ENCODE measurements around the gene SNAP25.

SNAP25 gene

GRCh38 chr20:10239954-10240353 is 21.3 kb downstream of the SNAP25 start:
- H3K4me3 ChIP-seq (replicated peaks; ENCODE audit: insufficient read depth, low read length): no peak overlapping the region
- no peaks in the 10 kb centered on the region for H3K27me3 ChIP-seq (ENCODE audit: insufficient read depth, poor library complexity, severe bottlenecking)
- no peak for TF ChIP-seq GABPA (IDR thresholded peaks at IDR 0.05; ENCODE audit: low read depth)
- TF ChIP-seq SPI1 (IDR thresholded peaks at IDR 0.05; ENCODE audit: borderline replicate concordance, low read depth): no peak
- TF ChIP-seq CTCF (IDR thresholded peaks at IDR 0.05; ENCODE audit: insufficient read depth, low read length): no peak
- TF ChIP-seq REST (IDR thresholded peaks at IDR 0.05; ENCODE audit: insufficient replicate concordance, low read depth): no peak
- no peak for TF ChIP-seq POLR2AphosphoS5 (IDR thresholded peaks at IDR 0.05; ENCODE audit: low read depth)
- H3K27ac ChIP-seq (replicated peaks): no peak overlapping the region
- peak; percentile 7 to 42 for DNase-seq (ENCODE audit: low read depth in 1 of 2, low spot score in 1 of 2)

- no peak overlapping the region for H3K4me3 ChIP-seq (replicated peaks; ENCODE audit: insufficient read depth, low read length)
These were observed 22.0 kb downstream of the SNAP25 start for GRCh38 chr20:10240655-10241054.

GRCh38 chr20:10242166-10242565 is 23.5 kb downstream of the SNAP25 start:
- Histone ChIP-seq H3K27ac (replicated peaks) (no peak overlapping the region), H3K4me3 (replicated peaks; ENCODE audit: insufficient read depth, low read length) (no peak overlapping the region), H3K27me3 (ENCODE audit: insufficient read depth, poor library complexity, severe bottlenecking) (no peaks in the 10 kb centered on the region)
- no peak for DNase-seq (ENCODE audit: low read depth in 1 of 2, low spot score in 1 of 2)
- TF ChIP-seq SPI1 (IDR thresholded peaks at IDR 0.05; ENCODE audit: borderline replicate concordance, low read depth): no peak
- no peak for TF ChIP-seq POLR2AphosphoS5 (IDR thresholded peaks at IDR 0.05; ENCODE audit: low read depth)
- no peak for TF ChIP-seq CTCF (IDR thresholded peaks at IDR 0.05; ENCODE audit: insufficient read depth, low read length)
- no peak for TF ChIP-seq REST (IDR thresholded peaks at IDR 0.05; ENCODE audit: insufficient replicate concordance, low read depth)
- no peak for TF ChIP-seq GABPA (IDR thresholded peaks at IDR 0.05; ENCODE audit: low read depth)

More at GRCh38 chr20:10240655-10241054, 22.0 kb downstream of the SNAP25 start:
- no peak for DNase-seq (ENCODE audit: low read depth in 1 of 2, low spot score in 1 of 2)
- TF ChIP-seq SPI1 (IDR thresholded peaks at IDR 0.05; ENCODE audit: borderline replicate concordance, low read depth): no peak
- TF ChIP-seq POLR2AphosphoS5 (IDR thresholded peaks at IDR 0.05; ENCODE audit: low read depth): no peak
- no peak for TF ChIP-seq GABPA (IDR thresholded peaks at IDR 0.05; ENCODE audit: low read depth)
- TF ChIP-seq CTCF (IDR thresholded peaks at IDR 0.05; ENCODE audit: insufficient read depth, low read length): no peak
- no peak for TF ChIP-seq REST (IDR thresholded peaks at IDR 0.05; ENCODE audit: insufficient replicate concordance, low read depth)
- no peak overlapping the region for H3K27ac ChIP-seq (replicated peaks)
- H3K27me3 ChIP-seq (ENCODE audit: insufficient read depth, poor library complexity, severe bottlenecking): no peaks in the 10 kb centered on the region

All from HL-60 (cell line).